Lower lobe of right lung (tissue), 2 donors: ENCODE data around the gene DOCK4. TPM values are rescaled to one million over a fixed set of nuclear protein-coding genes. Genes with fewer than 3 reads are reported as not detected.

Source experiments
- ATAC-seq, 2 donors: fragments of 200-7000 bp; cut with Tn5 transposase; one replicate each; pipeline ENCODE4 v1.9.1; 2020 to 2022; ENCODE audit warnings: mild to moderate bottlenecking in 2 of 2, moderate library complexity in 2 of 2
- DNase-seq: peaks from one replicate; pipeline ENCODE4 v3.0.0-alpha.2; 2020
- H3K27ac ChIP-seq: fragments of 200-600 bp; one replicate; pipeline ENCODE4 v1.8.0; 2022
- H3K27me3 ChIP-seq: fragments of 200-600 bp; one replicate; pipeline ENCODE4 v1.8.0; 2022; ENCODE audit warnings: low read depth
- H3K36me3 ChIP-seq: fragments of 200-600 bp; one replicate; pipeline ENCODE4 v1.8.0; 2022; ENCODE audit warnings: mild to moderate bottlenecking
- H3K4me1 ChIP-seq: fragments of 200-600 bp; one replicate; pipeline ENCODE4 v1.8.0; 2022
- H3K4me3 ChIP-seq: fragments of 200-600 bp; one replicate; pipeline ENCODE4 v1.8.0; 2022; ENCODE audit warnings: mild to moderate bottlenecking
- H3K9me3 ChIP-seq: fragments of 200-600 bp; one replicate; pipeline ENCODE4 v1.8.0; 2022
- intact Hi-C: fragments of 100-400 bp; cut with DNase I; formaldehyde crosslinking; loops from one replicate; pipeline ENCODE4 v1.11.0; 2022
- total RNA-seq: library from RNA; stranded (reverse); fragmentation: NEBNext Ultra II Directional; extraction: Animal tissue kit (Norgen Biotek cat#: 25700); gene quantifications from one replicate; pipeline ENCODE4 v1.2.1, GENCODE V29; 2021
- TF ChIP-seq, protein P1 (sequence below): fragments of 200-600 bp; IDR thresholded peaks from one replicate; pipeline ENCODE4 v1.8.0; 2022; ENCODE audit warnings: antibody characterized with exemption, mild to moderate bottlenecking
- donor health status: DM: no; HTN: yes; CAD: no; lungs with severe emphysema.

The DOCK4 gene
- total RNA-seq, 1 donor from 2014 or later, result 78.5 TPM

DNA sequence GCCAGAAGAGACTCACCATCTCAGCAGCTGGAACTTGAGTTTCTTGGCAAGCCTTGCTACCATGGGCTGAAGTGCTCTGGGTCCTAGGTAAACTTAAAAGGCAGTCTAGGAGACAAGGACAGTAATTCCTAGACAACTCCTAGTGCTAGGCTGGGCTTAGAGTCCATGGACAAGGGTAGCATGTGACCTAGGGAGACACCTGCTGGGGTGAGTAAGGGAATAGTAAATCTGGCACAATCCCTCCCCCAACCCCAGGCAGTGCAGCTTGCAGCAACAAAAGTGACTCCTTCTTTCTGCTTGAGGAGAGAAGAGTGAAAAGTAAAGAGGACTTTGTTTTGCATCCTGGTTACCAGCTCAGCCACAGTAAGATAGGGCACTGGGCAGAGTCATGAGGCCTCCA, 327.4 kb downstream of the DOCK4 start:
- Histone ChIP-seq H3K4me1 (peaks cover 10% of the 10 kb centered on the region), H3K4me3 (no peak overlapping the region), H3K27ac (no peak overlapping the region), H3K36me3 (peaks cover 22% of the 10 kb centered on the region), H3K9me3 (no peaks in the 10 kb centered on the region), H3K27me3 (no peaks in the 10 kb centered on the region)
- TF ChIP-seq, protein P1, sequence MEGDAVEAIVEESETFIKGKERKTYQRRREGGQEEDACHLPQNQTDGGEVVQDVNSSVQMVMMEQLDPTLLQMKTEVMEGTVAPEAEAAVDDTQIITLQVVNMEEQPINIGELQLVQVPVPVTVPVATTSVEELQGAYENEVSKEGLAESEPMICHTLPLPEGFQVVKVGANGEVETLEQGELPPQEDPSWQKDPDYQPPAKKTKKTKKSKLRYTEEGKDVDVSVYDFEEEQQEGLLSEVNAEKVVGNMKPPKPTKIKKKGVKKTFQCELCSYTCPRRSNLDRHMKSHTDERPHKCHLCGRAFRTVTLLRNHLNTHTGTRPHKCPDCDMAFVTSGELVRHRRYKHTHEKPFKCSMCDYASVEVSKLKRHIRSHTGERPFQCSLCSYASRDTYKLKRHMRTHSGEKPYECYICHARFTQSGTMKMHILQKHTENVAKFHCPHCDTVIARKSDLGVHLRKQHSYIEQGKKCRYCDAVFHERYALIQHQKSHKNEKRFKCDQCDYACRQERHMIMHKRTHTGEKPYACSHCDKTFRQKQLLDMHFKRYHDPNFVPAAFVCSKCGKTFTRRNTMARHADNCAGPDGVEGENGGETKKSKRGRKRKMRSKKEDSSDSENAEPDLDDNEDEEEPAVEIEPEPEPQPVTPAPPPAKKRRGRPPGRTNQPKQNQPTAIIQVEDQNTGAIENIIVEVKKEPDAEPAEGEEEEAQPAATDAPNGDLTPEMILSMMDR, result no peak
- peak in 1 of 2 donors; percentile 39 for ATAC-seq
- no peak for DNase-seq
- intact Hi-C loops, result no loop called here

DNA sequence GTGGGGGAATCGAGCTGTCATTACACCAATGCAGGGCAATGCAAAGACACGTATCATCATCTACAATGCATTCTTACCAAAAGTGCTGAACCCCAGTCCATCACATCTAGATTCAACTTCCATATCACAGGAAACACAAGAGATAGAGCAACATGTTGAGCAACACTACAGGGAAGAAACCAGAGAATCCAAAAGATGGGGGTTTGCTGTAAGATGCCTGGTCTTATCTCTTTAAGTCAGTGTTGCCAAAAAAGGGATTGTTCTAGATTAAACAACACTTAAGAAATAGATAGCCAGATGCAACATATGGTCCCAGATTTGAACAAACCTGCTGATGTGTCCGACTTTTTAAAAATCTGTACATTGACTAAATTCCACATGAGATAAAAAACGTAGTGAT, 328.3 kb downstream of the DOCK4 start:
- H3K36me3 ChIP-seq, result peaks cover 22% of the 10 kb centered on the region
- intact Hi-C loops, result no loop called here
- H3K4me3 ChIP-seq, result no peak overlapping the region
- no peak for ATAC-seq
- H3K9me3 ChIP-seq, result no peaks in the 10 kb centered on the region
- H3K27ac ChIP-seq, result no peak overlapping the region
- peaks cover 19% of the 10 kb centered on the region for H3K4me1 ChIP-seq
- TF ChIP-seq, protein P1, result no peak
- H3K27me3 ChIP-seq, result no peaks in the 10 kb centered on the region
- DNase-seq, result no peak

DNA sequence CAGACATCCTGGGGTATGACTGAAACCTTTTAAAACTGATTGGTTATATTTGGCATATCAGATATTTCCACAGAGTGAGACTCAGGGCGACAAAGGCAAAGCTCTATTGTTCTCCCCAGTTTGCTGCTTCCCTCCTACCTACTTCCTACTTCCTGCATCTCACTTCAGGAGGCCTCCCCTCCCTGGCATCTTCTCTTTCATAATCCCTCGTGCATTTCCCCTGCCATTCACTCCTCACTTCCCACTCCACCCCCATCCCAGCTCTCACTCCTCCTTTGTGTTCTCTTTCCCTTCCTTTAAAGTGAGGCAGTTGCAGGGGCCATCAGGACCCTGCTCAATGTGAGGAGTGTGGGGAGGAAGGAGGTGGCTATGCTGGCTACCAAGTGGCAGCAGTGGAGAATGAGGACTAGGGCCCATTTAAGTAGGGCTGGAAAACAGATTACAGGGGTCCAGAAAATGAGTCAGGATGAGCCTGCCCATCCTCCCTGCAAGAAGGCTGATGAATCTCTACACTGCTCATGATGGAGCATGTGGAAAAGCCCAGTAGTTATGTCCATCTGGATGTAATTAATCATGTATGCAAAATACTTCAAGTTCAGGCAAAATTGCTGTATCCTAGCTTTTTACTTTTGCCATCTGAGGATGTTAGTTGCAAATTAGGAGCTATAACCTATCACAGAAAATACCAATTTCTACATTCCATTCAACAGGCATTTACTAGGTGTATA, 332.1 kb downstream of the DOCK4 start:
- H3K4me1 ChIP-seq, result peaks cover 23% of the 10 kb centered on the region
- ATAC-seq, result peak; percentile 13 to 25
- H3K4me3 ChIP-seq, result no peak overlapping the region
- no peak overlapping the region for H3K27ac ChIP-seq
- TF ChIP-seq, protein P1, result no peak
- no peaks in the 10 kb centered on the region for H3K27me3 ChIP-seq
- no peaks in the 10 kb centered on the region for H3K9me3 ChIP-seq
- intact Hi-C loops, result no loop called here
- peaks cover 45% of the 10 kb centered on the region for H3K36me3 ChIP-seq
- DNase-seq, result no peak

DNA sequence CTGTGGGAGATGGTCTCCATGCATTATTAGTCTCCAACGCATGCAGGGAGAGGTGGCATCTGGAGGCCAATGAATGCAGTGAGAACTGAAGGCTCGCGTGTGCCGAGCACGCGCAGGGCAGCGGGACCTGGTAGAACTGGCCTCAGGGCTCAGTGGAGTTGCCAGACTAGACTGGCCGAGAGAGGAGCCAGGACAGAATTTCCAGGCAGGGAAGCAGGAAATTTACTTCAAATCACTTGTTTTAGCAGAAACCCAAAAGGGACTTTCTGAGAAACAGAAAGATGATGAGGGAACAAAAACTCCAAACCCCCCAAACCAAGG, 332.9 kb downstream of the DOCK4 start:
- H3K27ac ChIP-seq, result peak overlapping the region; percentile 20
- DNase-seq, result no peak
- TF ChIP-seq, protein P1, result no peak
- no peaks in the 10 kb centered on the region for H3K27me3 ChIP-seq
- peaks cover 43% of the 10 kb centered on the region for H3K36me3 ChIP-seq
- no peak for ATAC-seq
- peaks cover 23% of the 10 kb centered on the region for H3K4me1 ChIP-seq
- H3K9me3 ChIP-seq, result no peaks in the 10 kb centered on the region
- no peak overlapping the region for H3K4me3 ChIP-seq
- intact Hi-C loops, result no loop called here

DNA sequence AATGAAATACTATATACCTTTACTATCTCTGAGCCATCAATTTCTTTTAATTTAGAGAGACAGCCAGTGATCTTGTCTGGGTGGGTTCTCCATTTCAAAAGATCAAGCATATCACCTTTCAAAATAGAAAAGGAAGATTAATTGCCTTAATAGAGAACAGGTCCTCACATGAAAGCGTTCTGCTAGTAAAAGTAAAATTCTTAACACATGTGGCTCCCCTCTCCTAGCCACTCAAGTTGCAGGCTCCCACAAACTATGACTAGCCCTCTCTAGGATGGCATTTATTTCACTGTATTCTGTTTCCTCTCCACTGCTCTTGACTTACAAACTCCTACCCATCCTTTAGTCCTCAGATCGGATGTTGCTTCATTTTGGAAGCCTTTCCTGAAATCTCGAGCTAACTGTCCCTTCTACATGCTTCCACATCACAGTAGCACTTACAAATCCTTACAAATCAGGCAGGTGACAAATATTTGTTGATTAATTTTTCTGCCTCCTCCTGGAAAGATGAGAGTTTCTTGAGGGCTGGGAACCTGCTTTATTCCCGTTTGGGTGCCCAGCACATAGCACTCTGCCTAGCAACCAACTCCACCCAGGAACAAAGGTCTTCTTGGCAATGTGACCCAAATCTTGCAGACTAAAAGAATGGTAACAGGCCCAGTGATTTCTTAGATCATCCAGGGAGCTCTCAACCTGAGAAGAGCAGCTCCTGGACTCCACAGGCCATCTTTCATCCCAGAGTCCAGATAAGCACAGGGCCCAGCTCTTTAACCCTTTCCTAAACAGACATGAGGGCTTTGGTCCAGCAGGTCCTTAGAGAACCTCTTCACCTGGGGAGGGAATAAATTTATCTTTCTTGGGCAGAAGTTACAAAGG, 333.5 kb downstream of the DOCK4 start:
- ATAC-seq, result no peak
- no peak for DNase-seq
- Histone ChIP-seq H3K27ac (peak overlapping the region; percentile 20), H3K36me3 (peaks cover 48% of the 10 kb centered on the region), H3K4me3 (no peak overlapping the region), H3K9me3 (no peaks in the 10 kb centered on the region), H3K4me1 (peaks cover 23% of the 10 kb centered on the region), H3K27me3 (no peaks in the 10 kb centered on the region)
- TF ChIP-seq, protein P1, result no peak
- intact Hi-C loops, result no loop called here
